Stimulated activated naive CD8-positive, alpha-beta T cell treated with anti-CD3 and anti-CD28 coated beads, Interleukin-15, amount 100 ng/mL, for 72 hours (primary cell): ENCODE results near the gene HIPK4.

Experiments
- ATAC-seq: fragments of 150-1000 bp; cut with Tn5 transposase; 2 replicates; pipeline ENCODE4 v1.10.0; 2021; ENCODE audit warnings: mild to moderate bottlenecking, moderate library complexity
- DNase-seq, 2 donors: peaks; one replicate each; pipeline ENCODE4 v3.0.0; 2021 to 2022
- H3K27ac Mint-ChIP-seq, 2 donors: one replicate each; pipeline ENCODE4 v1.8.0; 2022; ENCODE audit warnings: mild to moderate bottlenecking in 2 of 2, mixed read lengths in 2 of 2, moderate library complexity in 2 of 2
- H3K27me3 Mint-ChIP-seq: one replicate; pipeline ENCODE4 v1.8.0; 2022; ENCODE audit warnings: mixed read lengths
- H3K4me1 Mint-ChIP-seq: one replicate; pipeline ENCODE4 v1.8.0; 2022; ENCODE audit warnings: mild to moderate bottlenecking, mixed read lengths
- H3K4me3 Mint-ChIP-seq, 2 donors: one replicate each; pipeline ENCODE4 v1.8.0; 2022; ENCODE audit warnings: mild to moderate bottlenecking in 2 of 2, mixed read lengths in 2 of 2, moderate library complexity in 1 of 2
- H3K9me3 Mint-ChIP-seq, 2 donors: one replicate each; pipeline ENCODE4 v1.8.0; 2022; ENCODE audit warnings: mixed read lengths in 2 of 2

HIPK4 gene

DNA sequence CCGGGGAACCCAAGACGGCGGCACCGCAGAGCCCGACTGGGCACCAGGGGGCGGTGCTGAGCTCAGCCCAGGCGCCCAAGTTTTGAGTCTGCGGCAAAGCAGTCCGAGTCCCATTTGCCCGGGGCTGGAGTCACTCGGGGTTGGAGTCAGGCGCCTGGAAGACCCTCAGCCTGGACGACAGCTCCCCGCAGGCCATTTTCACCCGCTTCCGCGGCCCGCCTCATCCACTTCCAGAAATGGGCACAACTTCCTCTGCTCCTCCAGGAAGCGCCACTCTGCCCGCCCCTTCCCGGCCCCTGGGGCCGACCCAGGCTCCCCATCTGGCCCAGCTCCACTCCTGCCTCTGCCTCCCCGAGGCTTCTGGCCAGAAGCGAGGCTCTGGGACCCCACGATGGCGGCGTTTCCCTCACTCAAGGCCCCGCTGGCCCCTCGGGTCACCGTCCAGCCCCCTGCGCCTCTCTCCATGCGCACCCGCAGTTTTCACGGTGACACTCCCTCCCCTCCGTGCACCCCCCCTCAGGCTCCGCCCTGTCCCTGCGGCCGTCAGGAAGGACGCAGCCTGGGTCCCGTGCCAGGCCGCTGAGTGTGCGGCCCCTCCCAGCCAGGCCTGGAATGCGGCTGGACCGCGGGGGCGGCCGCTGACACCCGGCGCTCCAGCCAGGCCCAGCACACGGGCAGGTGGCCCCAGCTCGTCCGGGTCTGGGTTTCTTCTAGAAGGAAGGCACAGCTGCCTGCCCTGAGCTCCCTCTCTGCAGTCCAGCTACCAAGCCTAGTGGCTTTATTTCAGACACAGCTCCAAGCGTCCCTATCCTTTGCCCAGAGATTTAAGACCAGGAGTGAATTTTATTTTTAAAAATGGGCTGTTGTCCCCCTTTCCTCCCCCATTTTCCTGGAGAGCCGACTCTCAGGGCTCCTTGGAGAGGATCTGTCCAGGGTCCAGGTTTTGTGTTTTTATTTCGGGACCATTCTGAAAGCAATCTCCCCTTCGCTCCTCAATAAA is 31.1 kb upstream of the HIPK4 start:
- no peaks in the 10 kb centered on the region for H3K27me3 Mint-ChIP-seq
- DNase-seq, result peak; percentile 79 to 82
- ATAC-seq, result peak; percentile 60
- H3K27ac Mint-ChIP-seq, result peak overlapping the region; percentile 87 to 92
- H3K4me1 Mint-ChIP-seq, result peaks cover 43% of the 10 kb centered on the region
- H3K4me3 Mint-ChIP-seq, result peak overlapping the region; percentile 87 to 89
- H3K9me3 Mint-ChIP-seq, result no peaks in the 10 kb centered on the region

DNA sequence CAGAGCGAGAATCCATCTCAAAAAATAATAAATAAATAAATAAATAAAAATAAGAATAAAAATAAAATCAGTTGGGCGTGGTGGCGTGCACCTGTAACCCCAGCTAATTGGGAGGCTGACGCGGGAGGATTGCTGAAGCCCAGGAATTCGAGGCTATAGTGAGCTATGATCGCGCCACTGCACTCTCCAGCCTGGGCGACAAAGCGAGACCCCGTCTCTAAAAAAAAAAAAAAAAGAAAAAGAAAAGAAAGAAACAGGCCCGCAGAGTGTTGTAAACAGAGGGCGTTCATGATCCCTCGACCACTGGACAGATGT is 30.4 kb upstream of the HIPK4 start:
- Mint-ChIP-seq H3K9me3 (no peaks in the 10 kb centered on the region), H3K27ac (peak overlapping the region; percentile 14 to 92), H3K4me3 (peak overlapping the region; percentile 87 to 89), H3K27me3 (no peaks in the 10 kb centered on the region), H3K4me1 (peaks cover 43% of the 10 kb centered on the region)
- ATAC-seq, result no peak
- DNase-seq, result no peak

DNA sequence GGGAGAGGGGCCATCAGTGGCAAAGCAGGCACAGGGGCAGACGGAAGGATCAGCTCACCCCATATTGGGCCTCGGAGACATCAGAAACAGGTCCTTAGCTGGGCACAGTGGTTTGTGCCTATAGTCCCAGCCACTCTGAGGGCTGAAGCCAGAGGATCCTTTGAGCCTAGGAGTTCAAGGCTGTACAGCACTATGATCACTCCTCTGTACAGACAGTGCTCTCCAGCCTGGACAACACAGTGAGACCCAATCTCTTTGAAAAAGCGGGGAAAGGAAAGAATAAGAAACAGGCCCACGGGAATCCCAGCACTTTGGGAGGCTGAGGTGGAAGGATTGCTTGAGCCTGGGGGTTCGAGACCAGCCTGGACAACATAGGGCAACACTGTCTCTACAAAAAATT is 29.8 kb upstream of the HIPK4 start:
- Mint-ChIP-seq H3K4me3 (peak overlapping the region; percentile 3 to 13), H3K4me1 (peaks cover 41% of the 10 kb centered on the region), H3K27me3 (no peaks in the 10 kb centered on the region), H3K9me3 (no peaks in the 10 kb centered on the region), H3K27ac (no peak overlapping the region)
- ATAC-seq (no peak), DNase-seq (no peak)

DNA sequence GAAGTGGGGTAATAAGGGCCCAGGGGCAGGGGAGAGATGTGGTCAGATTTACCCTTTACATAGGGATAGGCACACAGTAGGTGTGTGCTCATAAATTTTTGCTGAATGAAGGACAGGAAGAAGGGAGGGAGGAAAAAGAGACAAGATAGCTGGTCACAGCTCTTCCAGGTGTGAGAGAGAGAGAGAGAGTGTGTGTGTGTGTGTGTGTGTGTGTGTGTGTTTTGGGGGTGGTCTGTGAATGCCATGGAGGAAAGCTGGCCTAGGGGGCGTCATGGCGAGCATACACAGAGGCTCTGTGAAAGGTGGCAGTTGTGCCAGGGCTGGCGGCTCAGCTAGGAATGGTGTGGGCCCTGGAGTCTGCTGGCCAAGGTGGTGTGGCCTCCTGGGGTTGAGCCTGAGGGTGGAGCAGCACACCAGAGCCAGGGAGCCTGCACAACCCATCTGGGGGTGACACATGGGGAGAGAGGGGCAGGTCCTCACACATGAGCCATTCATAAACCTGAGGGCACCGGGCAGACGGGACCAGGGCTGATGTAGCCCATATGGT is 29.2 kb upstream of the HIPK4 start:
- ATAC-seq, result no peak
- H3K4me3 Mint-ChIP-seq, result no peak overlapping the region
- no peaks in the 10 kb centered on the region for H3K9me3 Mint-ChIP-seq
- H3K27me3 Mint-ChIP-seq, result no peaks in the 10 kb centered on the region
- H3K4me1 Mint-ChIP-seq, result peaks cover 35% of the 10 kb centered on the region
- peak overlapping the region in 1 of 2 donors; percentile 11 for H3K27ac Mint-ChIP-seq
- DNase-seq, result no peak

DNA sequence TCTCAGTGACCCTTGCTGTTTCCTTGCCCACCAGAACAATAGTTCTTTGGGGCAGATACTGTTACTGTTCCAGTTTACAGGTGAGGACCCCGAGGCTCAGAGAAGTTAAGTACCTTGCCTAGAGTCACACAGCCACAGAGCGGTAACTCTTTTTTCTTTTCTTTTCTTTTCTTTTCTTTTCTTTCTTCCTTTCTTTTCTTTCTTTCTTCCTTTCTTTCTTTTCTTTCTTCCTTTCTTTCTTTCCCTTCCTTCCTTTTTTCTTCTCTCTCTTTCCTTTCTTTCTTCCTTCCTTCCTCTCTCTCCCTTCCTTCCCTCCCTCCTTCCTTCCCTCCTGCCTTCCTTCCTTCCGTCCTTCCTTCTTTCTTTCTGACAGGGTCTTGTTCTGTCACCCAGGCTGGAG is 28.1 kb upstream of the HIPK4 start:
- Mint-ChIP-seq H3K27me3 (no peaks in the 10 kb centered on the region), H3K9me3 (no peaks in the 10 kb centered on the region), H3K4me3 (no peak overlapping the region), H3K4me1 (peaks cover 37% of the 10 kb centered on the region), H3K27ac (no peak overlapping the region)
- no peak for ATAC-seq
- DNase-seq, result no peak

DNA sequence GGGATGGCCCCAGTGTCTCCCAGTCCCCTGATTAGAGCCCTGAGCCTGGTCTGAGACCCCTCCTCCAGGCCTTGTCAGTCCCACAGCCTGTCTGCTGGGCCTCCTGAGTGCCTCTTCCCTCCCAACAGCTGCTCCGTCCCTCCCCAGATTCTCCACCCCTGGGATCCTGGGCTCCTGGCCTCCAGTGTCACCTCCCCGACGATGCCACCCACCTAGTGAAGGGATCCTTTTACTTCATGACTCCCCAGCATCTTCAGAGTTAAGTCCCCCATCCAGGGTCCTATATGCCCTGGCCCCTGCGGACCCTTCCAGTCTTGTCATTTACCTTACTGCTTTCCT is 27.6 kb upstream of the HIPK4 start:
- DNase-seq, result no peak
- Mint-ChIP-seq H3K27me3 (no peaks in the 10 kb centered on the region), H3K4me3 (no peak overlapping the region), H3K27ac (peak overlapping the region in 1 of 2 donors; percentile 83), H3K9me3 (no peaks in the 10 kb centered on the region), H3K4me1 (peaks cover 33% of the 10 kb centered on the region)
- ATAC-seq, result no peak

DNA sequence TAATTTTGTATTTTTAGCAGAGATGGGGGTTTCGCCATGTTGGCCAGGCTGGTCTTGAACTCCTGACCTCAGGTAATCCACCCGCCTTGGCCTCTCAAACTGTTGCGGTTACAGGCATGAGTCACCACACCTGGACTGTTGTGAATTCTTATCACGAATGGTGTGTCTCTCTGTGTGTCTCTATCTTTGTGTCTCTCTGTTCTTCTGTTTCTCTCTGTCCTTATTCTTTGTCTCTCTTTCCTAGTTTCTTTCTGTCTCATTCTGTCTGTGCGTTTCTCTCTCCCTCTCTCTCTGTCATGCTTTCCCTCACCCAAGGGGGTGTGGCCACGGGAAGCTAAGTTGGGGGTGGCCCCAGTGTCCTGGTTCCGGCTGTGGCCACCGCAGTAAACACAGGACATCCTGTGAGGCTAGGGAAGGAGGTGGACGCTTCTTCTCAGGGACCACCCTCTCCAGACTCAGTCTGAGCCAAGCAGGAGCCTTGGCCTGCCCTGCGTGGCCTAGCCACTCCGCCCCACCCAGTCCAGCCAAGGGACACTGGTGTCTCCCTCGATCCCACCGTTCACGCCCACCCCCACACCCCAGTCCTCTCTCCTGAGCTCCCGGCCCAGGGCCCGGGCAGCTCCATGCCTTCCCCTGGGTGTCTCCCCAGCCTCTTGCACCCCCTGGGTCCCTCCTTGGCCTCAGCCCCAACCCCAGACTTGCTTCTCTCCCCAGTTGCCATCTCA is 27.1 kb upstream of the HIPK4 start:
- peak overlapping the region; percentile 50 to 83 for H3K27ac Mint-ChIP-seq
- peaks cover 27% of the 10 kb centered on the region for H3K4me1 Mint-ChIP-seq
- no peaks in the 10 kb centered on the region for H3K9me3 Mint-ChIP-seq
- peak overlapping the region in 1 of 2 donors; percentile 13 for H3K4me3 Mint-ChIP-seq
- ATAC-seq (no peak), DNase-seq (no peak)
- H3K27me3 Mint-ChIP-seq, result peaks cover 4% of the 10 kb centered on the region

DNA sequence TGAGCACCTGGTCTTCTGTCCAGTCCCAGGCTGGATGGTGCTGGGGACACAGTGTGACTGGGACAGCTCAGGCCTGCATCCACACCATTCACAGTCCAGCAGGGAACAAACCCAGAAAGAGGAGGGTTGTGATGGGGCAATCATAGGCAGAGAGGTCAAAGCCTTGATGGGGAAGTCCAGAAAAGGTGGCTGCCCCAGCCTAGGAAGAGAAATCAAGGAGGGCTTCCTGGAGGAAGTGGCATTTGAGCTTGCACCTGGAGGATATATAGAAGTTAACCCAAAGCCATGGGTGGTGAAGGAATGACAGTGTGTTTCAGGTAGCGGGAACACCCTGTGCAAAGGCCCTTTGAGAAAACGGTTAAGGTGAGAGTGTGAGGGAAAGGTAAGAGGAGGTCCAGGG is 25.8 kb upstream of the HIPK4 start:
- Mint-ChIP-seq H3K9me3 (no peaks in the 10 kb centered on the region), H3K4me1 (peaks cover 22% of the 10 kb centered on the region), H3K27me3 (peaks cover 9% of the 10 kb centered on the region), H3K4me3 (no peak overlapping the region), H3K27ac (no peak overlapping the region)
- no peak for DNase-seq
- ATAC-seq, result no peak

DNA sequence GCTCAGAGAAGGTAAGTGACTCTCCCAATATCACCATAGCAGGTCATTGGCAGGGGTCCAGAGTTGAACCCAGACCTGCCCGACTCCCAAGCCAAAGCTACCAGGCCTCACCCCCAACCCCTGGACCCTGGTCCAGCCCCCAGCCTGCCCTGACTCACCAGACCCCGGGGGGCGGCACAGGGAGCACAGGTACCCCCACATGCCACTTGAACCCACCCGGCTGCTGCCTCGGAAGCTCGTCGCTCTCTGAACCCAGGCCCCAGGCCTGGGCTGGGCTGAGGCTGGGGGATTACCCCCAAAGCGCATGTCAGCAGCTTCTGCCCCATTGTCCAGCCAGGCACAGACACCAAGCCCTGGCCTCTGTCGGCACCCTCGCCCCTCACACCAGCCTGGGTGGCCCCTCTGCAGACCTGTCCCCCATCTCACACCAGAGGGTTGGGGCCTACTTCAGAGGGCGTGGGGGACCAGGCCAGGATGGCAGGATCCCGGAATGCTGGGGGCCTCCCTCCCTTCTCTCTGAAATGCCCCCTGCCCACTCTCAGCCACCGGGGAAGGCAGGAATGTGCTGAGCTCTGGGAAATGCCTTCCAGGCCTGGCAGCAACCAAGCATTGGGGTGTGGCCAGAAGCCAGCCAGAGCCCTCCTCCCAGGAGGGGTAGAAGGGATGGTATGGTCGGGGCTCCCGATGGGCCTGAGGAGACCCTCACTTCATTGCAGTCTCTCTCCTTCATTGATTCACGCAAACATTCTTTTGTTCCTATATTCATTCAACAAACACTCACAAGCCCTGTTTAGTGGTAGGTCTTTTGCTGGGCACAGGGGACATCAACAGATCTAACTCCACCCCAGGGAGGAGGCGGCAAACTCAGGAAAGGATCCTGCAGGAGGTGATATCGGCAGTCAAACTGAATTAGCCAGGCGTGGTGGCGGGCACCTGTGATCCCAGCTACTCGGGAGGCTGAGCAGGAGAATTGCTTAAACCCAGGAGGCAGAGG is 24.9 kb upstream of the HIPK4 start:
- Mint-ChIP-seq H3K4me3 (no peak overlapping the region), H3K27me3 (peaks cover 9% of the 10 kb centered on the region), H3K9me3 (no peaks in the 10 kb centered on the region), H3K4me1 (peaks cover 22% of the 10 kb centered on the region), H3K27ac (no peak overlapping the region)
- DNase-seq (no peak), ATAC-seq (no peak)

DNA sequence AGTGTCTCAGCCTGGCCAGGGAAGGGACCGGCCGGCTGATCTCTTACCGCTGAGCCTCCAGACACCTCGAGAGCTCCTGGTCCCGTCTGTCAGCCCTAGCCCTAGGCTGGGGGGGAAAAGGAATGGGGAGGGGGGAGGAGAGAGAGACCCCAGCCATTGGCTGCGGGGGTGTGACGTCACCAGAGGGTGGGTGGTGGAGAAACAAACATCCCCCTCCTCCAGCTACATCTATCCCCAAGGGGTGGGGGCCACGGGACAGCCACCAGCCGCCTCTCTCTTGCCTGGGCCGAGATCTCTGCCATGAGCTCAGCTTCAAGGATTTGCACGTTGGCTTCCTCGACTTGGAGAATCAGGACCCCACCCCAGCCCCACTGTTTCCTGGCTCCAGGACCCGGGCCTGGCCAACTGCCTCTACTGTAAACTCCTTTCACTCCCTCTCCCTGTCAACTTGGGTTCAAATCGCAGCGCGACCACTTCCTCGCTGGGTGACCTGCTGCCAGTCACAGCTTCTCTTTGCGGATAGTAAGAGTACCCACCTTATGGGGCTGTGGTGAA is 23.4 kb upstream of the HIPK4 start, which contains the start of gene PRX:
PRX (minus strand) TSS at position 88 of the 555 bp plus-strand sequence. CDS start 5,446 bp downstream, outside the sequence.
- Mint-ChIP-seq H3K27me3 (peaks cover 9% of the 10 kb centered on the region), H3K4me1 (peaks cover 22% of the 10 kb centered on the region), H3K4me3 (no peak within 1 kb of the TSS), H3K9me3 (no peaks in the 10 kb centered on the region), H3K27ac (peak within 1 kb of the TSS; percentile 14 to 35)
- ATAC-seq, result no peak
- no peak for DNase-seq

DNA sequence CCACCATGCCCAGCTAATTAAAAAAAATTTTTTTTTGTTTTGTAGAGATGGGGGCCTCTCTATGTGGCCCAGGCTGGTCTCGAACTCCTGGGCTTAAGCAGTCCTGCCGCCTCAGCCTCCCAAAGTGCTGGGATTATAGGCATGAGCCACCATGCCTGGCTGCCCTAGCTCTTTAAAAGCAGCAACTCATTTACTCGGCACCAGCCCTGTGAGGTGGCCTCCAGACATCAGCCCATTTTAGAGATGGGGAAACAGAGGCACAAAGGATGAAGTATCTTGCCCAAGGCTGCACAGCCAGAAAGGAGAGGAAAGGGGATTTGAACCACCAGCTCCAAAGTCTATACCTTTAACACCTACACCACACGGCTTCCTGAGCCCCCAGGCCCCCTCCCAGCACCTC is 22.9 kb upstream of the HIPK4 start:
- Mint-ChIP-seq H3K9me3 (no peaks in the 10 kb centered on the region), H3K27me3 (peaks cover 9% of the 10 kb centered on the region), H3K4me1 (peaks cover 26% of the 10 kb centered on the region), H3K4me3 (no peak overlapping the region), H3K27ac (peak overlapping the region in 1 of 2 donors; percentile 19)
- ATAC-seq (no peak), DNase-seq (no peak)

DNA sequence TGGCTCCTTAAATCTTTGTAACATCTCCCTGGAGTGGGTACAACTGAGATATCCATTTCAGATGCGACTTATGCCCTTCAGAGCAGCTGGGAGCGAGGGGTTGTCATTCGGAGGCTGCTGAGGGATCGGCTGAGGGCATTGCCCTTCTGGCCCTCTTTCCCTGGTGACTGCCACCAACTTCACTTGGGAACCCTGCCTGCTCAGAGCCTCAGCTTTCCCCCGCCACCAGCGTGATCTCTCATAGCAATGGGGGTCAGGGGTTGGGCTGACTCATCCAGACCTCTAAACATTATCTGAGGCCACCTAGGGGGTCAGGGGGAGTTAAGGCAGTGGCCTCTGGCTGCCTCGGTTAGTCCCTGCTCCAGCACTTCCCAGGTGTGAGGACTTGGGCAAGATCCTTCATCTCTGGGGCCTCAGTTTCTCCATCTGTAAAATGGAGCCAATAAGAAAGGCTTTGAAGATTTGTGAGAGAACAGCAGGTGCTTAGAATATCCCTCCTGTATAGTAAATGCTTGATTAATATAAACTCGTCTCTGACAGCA is 22.0 kb upstream of the HIPK4 start:
- no peaks in the 10 kb centered on the region for H3K9me3 Mint-ChIP-seq
- no peak overlapping the region for H3K4me3 Mint-ChIP-seq
- no peak for DNase-seq

DNA sequence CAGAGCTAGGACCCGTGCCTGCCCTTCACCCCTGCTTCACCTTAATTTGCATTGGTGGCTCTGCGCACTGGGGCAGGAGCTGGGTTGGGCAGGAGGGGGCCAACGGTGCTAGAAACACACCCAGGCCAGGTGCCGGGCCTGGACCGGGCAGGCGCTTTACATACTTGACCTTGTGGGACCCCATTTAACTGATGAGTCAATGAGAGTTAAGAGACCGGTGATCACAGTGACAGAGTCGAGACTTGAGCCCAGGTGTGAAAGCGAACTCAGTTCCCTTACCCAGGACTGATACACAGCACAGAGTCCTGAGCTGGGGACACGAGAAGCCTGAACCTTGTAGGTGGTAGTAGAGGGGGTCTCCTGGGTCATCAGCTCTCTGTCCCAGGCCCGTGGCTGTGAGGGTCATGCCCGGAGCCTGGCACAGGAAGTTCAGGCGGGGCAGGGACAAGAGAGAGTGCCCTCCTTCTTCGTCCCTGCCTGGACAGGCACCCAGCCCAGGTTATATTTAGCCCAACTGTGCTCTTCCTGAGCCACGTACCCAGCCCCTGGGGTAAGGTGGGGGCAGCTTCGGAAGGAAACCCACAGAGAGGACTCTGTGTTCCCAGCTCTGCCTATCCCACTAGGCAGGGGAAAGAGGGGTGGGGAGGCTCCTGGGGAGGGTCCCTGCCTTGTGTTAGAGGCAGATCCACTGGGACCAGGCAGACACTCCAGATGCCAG is 21.3 kb upstream of the HIPK4 start:
- no peak overlapping the region for H3K27ac Mint-ChIP-seq
- H3K4me1 Mint-ChIP-seq, result peaks cover 20% of the 10 kb centered on the region
- DNase-seq (no peak), ATAC-seq (no peak)
- H3K27me3 Mint-ChIP-seq, result peaks cover 9% of the 10 kb centered on the region
- no peak overlapping the region for H3K4me3 Mint-ChIP-seq
- H3K9me3 Mint-ChIP-seq, result no peaks in the 10 kb centered on the region

More for the DNA sequence above, 22.0 kb upstream of the HIPK4 start:
- no peak overlapping the region for H3K27ac Mint-ChIP-seq
- peaks cover 9% of the 10 kb centered on the region for H3K27me3 Mint-ChIP-seq
- no peak for ATAC-seq
- peaks cover 25% of the 10 kb centered on the region for H3K4me1 Mint-ChIP-seq

DNA sequence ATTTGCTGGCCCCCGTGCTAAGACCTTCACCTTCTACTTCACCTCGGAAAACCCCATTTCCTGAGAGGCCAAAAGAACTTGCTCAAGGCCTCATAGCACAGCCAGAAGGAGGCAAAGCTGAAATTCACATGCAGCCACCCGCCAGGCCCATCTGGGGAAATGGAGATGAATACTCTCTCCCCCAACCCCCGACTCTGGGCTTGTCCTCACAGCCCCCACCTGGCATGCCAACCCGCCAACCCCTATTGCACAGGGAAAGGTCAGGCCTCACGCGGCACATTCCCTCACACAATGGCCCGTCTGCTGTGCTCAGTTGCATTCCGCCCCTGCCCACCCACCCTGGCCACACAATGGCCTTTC is 20.0 kb upstream of the HIPK4 start:
- H3K4me1 Mint-ChIP-seq, result peaks cover 20% of the 10 kb centered on the region
- H3K9me3 Mint-ChIP-seq, result no peaks in the 10 kb centered on the region
- DNase-seq (no peak), ATAC-seq (no peak)
- H3K4me3 Mint-ChIP-seq, result no peak overlapping the region
- H3K27ac Mint-ChIP-seq, result no peak overlapping the region
- H3K27me3 Mint-ChIP-seq, result peaks cover 9% of the 10 kb centered on the region
